HepG2 (cell line): Measurements from ENCODE around the gene SEMA4B. TPM values are rescaled to one million over a fixed set of nuclear protein-coding genes. Genes with fewer than 3 reads are reported as not detected.

Source experiments
- FOXM1 ChIP-seq: sonication (generic); formaldehyde crosslinking; IDR thresholded peaks from 2 replicates; pipeline ENCODE4 v1.5.0; 2020; ENCODE audit warnings: missing genetic modification reagents
- NFIB ChIP-seq: sonication (generic); formaldehyde crosslinking; IDR thresholded peaks from 2 replicates; pipeline ENCODE4 v1.9.0; 2021; ENCODE audit warnings: missing genetic modification reagents, mild to moderate bottlenecking, borderline replicate concordance
- ZFX ChIP-seq: sonication (generic); formaldehyde crosslinking; IDR thresholded peaks from 2 replicates; pipeline ENCODE4 v1.4.0; 2020; ENCODE audit warnings: mild to moderate bottlenecking, low read depth, missing genetic modification reagents, moderate library complexity
- ZNF775 ChIP-seq: sonication (generic); formaldehyde crosslinking; IDR thresholded peaks from 2 replicates; pipeline ENCODE4 v1.4.0; 2020; ENCODE audit warnings: missing genetic modification reagents, mild to moderate bottlenecking, moderate library complexity, borderline replicate concordance
- polyA plus RNA-seq, 8 experiments: library from polyadenylated mRNA; depleted of rRNA in 3 of 8; stranded (reverse) in 7 of 8; unstranded in 1 of 8; fragments of >200 nt; fragmentation: Illumina TruSeq in 4 of 8; extraction: Trizol in 4 of 8; gene quantifications; 2 replicates each; pipeline versions ENCODE4 v1.2.1 to v1.2.3, GENCODE V29; 2011 to 2016; ENCODE audit warnings: low read depth in 4 of 8, missing spikeins in 1 of 8, mixed read lengths in 1 of 8; ENCODE audit not compliant: insufficient read depth in 1 of 8
- total RNA-seq, 5 experiments: library from RNA; depleted of rRNA; stranded (reverse); fragments of >200 nt; fragmentation: Illumina TruSeq; extraction: Trizol; gene quantifications; 2 replicates each; pipeline ENCODE4 v1.2.3, GENCODE V29; 2016; ENCODE audit warnings: low read depth in 1 of 5
- TF ChIP-seq, protein P1 (sequence below): sonication (generic); formaldehyde crosslinking; IDR thresholded peaks from 2 replicates; pipeline ENCODE4 v1.4.0; 2020; ENCODE audit warnings: mild to moderate bottlenecking, missing genetic modification reagents
- TF ChIP-seq, protein P2 (sequence below): sonication (generic); formaldehyde crosslinking; IDR thresholded peaks from 2 replicates; pipeline ENCODE4 v1.5.1; 2020; ENCODE audit warnings: missing genetic modification reagents, mild to moderate bottlenecking, borderline replicate concordance
- TF ChIP-seq, protein P3 (sequence below): sonication (generic); formaldehyde crosslinking; IDR thresholded peaks from 2 replicates; pipeline ENCODE4 v1.4.0; 2020; ENCODE audit warnings: low read depth, missing genetic modification reagents
- TF ChIP-seq, protein P4 (sequence below): sonication (generic); formaldehyde crosslinking; conservative IDR thresholded peaks from 2 replicates; pipeline ENCODE4 v1.4.0; 2020; ENCODE audit warnings: mild to moderate bottlenecking, missing genetic modification reagents, moderate library complexity
- TF ChIP-seq, protein P5 (sequence below): sonication (generic); formaldehyde crosslinking; IDR thresholded peaks from 2 replicates; pipeline ENCODE4 v1.5.1; 2020; ENCODE audit warnings: mild to moderate bottlenecking, missing genetic modification reagents, moderate library complexity
- TF ChIP-seq, protein P6 (sequence below): sonication (generic); formaldehyde crosslinking; IDR thresholded peaks from 2 replicates; pipeline ENCODE4 v1.5.0; 2020; ENCODE audit warnings: mild to moderate bottlenecking, missing genetic modification reagents

Gene SEMA4B
- total and polyA plus RNA-seq, 2 of the 13 experiments (the other 11 are each of a cell fraction or from before 2014, with no cell fraction given) = 2.1 to 17.0 TPM

- TF ChIP-seq, protein P1, sequence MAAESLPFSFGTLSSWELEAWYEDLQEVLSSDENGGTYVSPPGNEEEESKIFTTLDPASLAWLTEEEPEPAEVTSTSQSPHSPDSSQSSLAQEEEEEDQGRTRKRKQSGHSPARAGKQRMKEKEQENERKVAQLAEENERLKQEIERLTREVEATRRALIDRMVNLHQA (CRISPR knock-in tag) = no peak
- TF ChIP-seq, protein P2, sequence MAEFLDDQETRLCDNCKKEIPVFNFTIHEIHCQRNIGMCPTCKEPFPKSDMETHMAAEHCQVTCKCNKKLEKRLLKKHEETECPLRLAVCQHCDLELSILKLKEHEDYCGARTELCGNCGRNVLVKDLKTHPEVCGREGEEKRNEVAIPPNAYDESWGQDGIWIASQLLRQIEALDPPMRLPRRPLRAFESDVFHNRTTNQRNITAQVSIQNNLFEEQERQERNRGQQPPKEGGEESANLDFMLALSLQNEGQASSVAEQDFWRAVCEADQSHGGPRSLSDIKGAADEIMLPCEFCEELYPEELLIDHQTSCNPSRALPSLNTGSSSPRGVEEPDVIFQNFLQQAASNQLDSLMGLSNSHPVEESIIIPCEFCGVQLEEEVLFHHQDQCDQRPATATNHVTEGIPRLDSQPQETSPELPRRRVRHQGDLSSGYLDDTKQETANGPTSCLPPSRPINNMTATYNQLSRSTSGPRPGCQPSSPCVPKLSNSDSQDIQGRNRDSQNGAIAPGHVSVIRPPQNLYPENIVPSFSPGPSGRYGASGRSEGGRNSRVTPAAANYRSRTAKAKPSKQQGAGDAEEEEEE (CRISPR knock-in tag) = no peak
- TF ChIP-seq, protein P3, sequence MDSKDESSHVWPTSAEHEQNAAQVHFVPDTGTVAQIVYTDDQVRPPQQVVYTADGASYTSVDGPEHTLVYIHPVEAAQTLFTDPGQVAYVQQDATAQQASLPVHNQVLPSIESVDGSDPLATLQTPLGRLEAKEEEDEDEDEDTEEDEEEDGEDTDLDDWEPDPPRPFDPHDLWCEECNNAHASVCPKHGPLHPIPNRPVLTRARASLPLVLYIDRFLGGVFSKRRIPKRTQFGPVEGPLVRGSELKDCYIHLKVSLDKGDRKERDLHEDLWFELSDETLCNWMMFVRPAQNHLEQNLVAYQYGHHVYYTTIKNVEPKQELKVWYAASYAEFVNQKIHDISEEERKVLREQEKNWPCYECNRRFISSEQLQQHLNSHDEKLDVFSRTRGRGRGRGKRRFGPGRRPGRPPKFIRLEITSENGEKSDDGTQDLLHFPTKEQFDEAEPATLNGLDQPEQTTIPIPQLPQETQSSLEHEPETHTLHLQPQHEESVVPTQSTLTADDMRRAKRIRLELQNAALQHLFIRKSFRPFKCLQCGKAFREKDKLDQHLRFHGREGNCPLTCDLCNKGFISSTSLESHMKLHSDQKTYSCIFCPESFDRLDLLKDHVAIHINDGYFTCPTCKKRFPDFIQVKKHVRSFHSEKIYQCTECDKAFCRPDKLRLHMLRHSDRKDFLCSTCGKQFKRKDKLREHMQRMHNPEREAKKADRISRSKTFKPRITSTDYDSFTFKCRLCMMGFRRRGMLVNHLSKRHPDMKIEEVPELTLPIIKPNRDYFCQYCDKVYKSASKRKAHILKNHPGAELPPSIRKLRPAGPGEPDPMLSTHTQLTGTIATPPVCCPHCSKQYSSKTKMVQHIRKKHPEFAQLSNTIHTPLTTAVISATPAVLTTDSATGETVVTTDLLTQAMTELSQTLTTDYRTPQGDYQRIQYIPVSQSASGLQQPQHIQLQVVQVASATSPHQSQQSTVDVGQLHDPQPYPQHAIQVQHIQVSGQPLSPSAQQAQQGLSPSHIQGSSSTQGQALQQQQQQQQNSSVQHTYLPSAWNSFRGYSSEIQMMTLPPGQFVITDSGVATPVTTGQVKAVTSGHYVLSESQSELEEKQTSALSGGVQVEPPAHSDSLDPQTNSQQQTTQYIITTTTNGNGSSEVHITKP (CRISPR knock-in tag) = peak; percentile 46; the same call in 1 of the 2 replicates
- TF ChIP-seq ZFX (CRISPR knock-in tag) = peak; percentile 87
- TF ChIP-seq, protein P4, sequence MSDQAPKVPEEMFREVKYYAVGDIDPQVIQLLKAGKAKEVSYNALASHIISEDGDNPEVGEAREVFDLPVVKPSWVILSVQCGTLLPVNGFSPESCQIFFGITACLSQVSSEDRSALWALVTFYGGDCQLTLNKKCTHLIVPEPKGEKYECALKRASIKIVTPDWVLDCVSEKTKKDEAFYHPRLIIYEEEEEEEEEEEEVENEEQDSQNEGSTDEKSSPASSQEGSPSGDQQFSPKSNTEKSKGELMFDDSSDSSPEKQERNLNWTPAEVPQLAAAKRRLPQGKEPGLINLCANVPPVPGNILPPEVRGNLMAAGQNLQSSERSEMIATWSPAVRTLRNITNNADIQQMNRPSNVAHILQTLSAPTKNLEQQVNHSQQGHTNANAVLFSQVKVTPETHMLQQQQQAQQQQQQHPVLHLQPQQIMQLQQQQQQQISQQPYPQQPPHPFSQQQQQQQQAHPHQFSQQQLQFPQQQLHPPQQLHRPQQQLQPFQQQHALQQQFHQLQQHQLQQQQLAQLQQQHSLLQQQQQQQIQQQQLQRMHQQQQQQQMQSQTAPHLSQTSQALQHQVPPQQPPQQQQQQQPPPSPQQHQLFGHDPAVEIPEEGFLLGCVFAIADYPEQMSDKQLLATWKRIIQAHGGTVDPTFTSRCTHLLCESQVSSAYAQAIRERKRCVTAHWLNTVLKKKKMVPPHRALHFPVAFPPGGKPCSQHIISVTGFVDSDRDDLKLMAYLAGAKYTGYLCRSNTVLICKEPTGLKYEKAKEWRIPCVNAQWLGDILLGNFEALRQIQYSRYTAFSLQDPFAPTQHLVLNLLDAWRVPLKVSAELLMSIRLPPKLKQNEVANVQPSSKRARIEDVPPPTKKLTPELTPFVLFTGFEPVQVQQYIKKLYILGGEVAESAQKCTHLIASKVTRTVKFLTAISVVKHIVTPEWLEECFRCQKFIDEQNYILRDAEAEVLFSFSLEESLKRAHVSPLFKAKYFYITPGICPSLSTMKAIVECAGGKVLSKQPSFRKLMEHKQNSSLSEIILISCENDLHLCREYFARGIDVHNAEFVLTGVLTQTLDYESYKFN (CRISPR knock-in tag) = peak; percentile 87
- peak; percentile 54; the same call in 1 of the 2 replicates for TF ChIP-seq FOXM1 (CRISPR knock-in tag)
- TF ChIP-seq NFIB (CRISPR knock-in tag) = no peak
- TF ChIP-seq, protein P5, sequence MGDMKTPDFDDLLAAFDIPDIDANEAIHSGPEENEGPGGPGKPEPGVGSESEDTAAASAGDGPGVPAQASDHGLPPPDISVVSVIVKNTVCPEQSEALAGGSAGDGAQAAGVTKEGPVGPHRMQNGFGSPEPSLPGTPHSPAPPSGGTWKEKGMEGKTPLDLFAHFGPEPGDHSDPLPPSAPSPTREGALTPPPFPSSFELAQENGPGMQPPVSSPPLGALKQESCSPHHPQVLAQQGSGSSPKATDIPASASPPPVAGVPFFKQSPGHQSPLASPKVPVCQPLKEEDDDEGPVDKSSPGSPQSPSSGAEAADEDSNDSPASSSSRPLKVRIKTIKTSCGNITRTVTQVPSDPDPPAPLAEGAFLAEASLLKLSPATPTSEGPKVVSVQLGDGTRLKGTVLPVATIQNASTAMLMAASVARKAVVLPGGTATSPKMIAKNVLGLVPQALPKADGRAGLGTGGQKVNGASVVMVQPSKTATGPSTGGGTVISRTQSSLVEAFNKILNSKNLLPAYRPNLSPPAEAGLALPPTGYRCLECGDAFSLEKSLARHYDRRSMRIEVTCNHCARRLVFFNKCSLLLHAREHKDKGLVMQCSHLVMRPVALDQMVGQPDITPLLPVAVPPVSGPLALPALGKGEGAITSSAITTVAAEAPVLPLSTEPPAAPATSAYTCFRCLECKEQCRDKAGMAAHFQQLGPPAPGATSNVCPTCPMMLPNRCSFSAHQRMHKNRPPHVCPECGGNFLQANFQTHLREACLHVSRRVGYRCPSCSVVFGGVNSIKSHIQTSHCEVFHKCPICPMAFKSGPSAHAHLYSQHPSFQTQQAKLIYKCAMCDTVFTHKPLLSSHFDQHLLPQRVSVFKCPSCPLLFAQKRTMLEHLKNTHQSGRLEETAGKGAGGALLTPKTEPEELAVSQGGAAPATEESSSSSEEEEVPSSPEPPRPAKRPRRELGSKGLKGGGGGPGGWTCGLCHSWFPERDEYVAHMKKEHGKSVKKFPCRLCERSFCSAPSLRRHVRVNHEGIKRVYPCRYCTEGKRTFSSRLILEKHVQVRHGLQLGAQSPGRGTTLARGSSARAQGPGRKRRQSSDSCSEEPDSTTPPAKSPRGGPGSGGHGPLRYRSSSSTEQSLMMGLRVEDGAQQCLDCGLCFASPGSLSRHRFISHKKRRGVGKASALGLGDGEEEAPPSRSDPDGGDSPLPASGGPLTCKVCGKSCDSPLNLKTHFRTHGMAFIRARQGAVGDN (CRISPR knock-in tag) = peak; percentile 89
- TF ChIP-seq ZNF775 = no peak
- TF ChIP-seq, protein P6, sequence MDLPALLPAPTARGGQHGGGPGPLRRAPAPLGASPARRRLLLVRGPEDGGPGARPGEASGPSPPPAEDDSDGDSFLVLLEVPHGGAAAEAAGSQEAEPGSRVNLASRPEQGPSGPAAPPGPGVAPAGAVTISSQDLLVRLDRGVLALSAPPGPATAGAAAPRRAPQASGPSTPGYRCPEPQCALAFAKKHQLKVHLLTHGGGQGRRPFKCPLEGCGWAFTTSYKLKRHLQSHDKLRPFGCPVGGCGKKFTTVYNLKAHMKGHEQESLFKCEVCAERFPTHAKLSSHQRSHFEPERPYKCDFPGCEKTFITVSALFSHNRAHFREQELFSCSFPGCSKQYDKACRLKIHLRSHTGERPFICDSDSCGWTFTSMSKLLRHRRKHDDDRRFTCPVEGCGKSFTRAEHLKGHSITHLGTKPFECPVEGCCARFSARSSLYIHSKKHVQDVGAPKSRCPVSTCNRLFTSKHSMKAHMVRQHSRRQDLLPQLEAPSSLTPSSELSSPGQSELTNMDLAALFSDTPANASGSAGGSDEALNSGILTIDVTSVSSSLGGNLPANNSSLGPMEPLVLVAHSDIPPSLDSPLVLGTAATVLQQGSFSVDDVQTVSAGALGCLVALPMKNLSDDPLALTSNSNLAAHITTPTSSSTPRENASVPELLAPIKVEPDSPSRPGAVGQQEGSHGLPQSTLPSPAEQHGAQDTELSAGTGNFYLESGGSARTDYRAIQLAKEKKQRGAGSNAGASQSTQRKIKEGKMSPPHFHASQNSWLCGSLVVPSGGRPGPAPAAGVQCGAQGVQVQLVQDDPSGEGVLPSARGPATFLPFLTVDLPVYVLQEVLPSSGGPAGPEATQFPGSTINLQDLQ (CRISPR knock-in tag) = 0 out of 2 replicates have a peak, but pooled peaks have one; percentile 4
These were observed 9.2 kb upstream of the SEMA4B start (continued) for GRCh38 chr15:90191794-90192509.
